GM18868 (cell line): ENCODE measurements around the gene LY9.

Experiments
- ATAC-seq: cut with Tn5 transposase; IDR thresholded peaks from one replicate; pipeline ENCODE4 v1.9.1; 2021; ENCODE audit warnings: mild to moderate bottlenecking, moderate library complexity; ENCODE audit not compliant: unreplicated experiment

LY9 gene

GRCh38 chr1:160834945-160835565 lies 39.1 kb downstream of the LY9 start:
- ATAC-seq: no peak

- ATAC-seq: no peak
These were observed 39.8 kb downstream of the LY9 start for GRCh38 chr1:160835751-160836150.

GRCh38 chr1:160836561-160836960 lies 40.6 kb downstream of the LY9 start:
- ATAC-seq: no peak

DNA sequence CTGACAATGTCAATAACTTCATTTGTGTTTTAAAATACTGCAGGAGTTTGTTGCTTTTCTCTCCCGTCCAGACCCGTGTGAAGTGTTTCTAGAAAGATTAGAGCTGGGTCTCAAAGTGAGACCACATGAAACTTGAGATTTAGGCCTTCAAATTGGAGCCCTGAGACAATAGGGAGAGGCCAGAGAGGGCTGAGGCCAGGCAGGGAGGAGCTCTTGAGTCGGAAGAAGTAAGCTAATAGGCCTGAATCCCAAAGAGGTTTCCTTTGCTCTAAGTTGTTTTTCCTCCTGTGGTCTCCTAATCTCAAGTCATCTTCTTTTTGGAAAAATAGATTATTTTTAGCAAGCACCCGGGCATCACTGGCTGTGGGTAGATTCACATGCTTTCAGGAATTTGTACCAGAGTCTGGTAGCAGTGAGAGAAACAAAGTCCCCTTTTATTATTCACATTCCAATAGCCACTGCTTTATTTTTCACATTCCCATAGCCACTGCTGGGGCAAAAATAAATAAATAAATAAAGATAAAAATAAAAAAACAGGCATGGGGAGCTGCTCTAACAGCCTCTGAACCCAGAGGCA lies 41.1 kb downstream of the LY9 start:
- ATAC-seq: no peak

GRCh38 chr1:160837558-160838205 lies 41.7 kb downstream of the LY9 start:
- ATAC-seq: peak; percentile 81

- no peak for ATAC-seq
These were observed 42.9 kb downstream of the LY9 start for GRCh38 chr1:160838888-160839287.

DNA sequence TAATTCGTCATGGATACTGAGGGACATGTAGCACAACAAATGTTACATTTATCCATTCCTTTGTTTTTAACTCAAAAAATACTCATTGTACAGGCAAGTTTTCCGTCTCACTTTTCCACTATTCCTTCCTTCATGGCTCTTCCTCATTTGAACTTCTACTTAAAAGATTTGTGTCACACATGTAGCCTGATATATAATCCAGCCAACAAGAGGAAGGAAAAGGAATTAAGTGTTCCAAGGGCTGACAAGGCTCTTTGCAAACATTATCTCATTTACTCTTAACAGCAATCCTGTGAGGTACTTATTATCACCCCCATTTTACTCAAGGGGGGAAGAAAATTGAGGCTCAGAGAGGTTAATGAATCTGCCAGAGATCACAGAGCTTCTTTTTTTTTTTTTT lies 43.8 kb downstream of the LY9 start:
- no peak for ATAC-seq

DNA sequence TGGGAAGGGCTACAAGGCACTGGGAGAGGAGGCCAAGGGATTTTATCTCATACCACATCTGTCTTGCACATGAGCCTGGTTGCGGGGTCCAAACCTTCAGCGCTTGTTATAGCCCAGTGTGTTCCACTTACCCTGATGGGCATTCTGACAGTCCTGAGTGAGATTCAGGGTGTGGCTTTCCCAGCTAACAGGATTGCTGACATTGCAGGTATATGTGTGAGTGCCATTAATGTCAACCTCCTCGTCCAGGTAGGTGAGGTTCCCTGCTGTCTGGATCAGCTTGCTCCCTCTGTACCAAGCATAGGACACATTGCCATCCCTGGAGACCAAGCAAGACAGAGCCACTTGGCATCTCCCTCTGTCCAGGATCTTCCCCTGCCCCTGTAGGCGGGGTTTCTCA lies 45.1 kb downstream of the LY9 start:
- no peak for ATAC-seq

- no peak for ATAC-seq
These were observed 48.7 kb downstream of the LY9 start for GRCh38 chr1:160844447-160845232.

GRCh38 chr1:160846281-160846680 lies 50.3 kb downstream of the LY9 start:
- ATAC-seq: no peak

GRCh38 chr1:160850541-160850940 lies 54.6 kb downstream of the LY9 start:
- no peak for ATAC-seq

- no peak for ATAC-seq
These were observed 55.0 kb downstream of the LY9 start for GRCh38 chr1:160850993-160851392.

GRCh38 chr1:160853014-160853413 lies 57.0 kb downstream of the LY9 start:
- ATAC-seq: no peak

DNA sequence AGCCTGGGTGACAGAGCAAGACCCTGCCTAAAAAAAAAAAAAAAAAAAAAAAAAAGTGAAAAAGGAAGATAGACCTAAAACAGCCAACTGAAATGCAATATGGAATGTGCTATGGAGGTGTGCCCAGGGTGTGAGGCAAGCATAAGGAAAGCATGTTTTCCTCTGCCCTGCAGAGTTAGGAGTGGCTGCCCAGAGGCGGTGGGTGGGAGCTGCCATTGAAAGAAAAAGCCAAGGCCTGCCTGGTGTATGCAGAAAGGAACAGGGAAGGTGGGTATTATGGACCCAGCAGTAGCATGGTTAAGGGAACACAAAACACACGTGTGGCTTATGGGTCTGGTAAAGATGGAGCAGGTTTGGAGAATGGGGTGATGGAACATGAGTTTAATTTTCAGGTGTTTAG lies 57.8 kb downstream of the LY9 start:
- ATAC-seq: no peak

GRCh38 chr1:160855181-160855981 lies 59.4 kb downstream of the LY9 start:
- no peak for ATAC-seq

DNA sequence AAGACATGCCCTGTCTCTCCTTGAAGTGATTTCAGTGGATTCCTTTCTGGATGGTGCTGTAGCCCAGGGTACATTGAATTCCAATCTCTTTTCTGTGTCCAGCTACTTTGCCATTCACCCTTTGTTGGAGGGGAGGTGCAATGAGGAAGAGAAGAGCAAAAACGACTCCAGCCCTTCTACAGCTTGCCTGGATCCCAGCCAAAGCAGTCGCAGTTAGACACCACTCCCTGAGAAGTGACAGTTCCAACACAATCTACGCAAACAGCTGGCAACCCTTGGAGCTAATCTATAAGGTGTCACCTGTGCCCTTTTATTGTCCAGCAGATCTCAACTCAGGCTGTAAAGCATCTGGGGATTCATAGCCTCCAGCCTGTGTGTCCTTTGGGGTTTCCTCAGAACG lies 62.1 kb downstream of the LY9 start:
- no peak for ATAC-seq

DNA sequence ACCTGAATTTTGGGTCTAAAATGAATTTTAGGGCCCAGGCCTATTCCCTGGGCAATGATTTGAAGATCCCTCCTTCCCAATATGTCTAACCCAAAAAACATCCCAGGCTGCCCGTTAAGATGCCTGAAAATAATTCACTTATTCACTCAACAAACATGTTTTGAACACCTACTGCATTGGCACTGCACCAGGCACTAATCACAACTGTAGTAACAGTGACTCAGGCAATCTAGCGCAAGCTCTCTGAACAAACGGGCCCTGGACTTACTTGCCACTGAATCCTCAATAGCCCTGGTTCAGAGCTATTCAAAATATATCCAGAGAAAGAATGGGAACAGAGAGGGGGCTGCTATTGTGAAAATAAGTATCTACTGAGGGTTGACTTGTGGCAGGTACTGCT lies 62.5 kb downstream of the LY9 start:
- ATAC-seq: no peak

GRCh38 chr1:160859166-160859565 lies 63.2 kb downstream of the LY9 start:
- no peak for ATAC-seq

- ATAC-seq: no peak
These were observed 65.0 kb downstream of the LY9 start for GRCh38 chr1:160860840-160861505.
